ENCODE results near the gene TNRC18.
"Not testable (repeated sequence)": the region's sequence is repeated elsewhere in the genome, so short reads cannot be mapped to it uniquely, and the experiment has no call there.

Gene TNRC18

GRCh38 chr7:5320802-5321396, 102.7 kb downstream of the TNRC18 start:
- no peak for DNase-seq (ENCODE audit: low read depth in 2 of 2)

GRCh38 chr7:5320391-5320790, 103.2 kb downstream of the TNRC18 start:
- no peak for DNase-seq (ENCODE audit: low read depth in 2 of 2)

- DNase-seq (ENCODE audit: low read depth in 2 of 2) = not testable (repeated sequence)
Measured at GRCh38 chr7:5318613-5319012, 105.0 kb downstream of the TNRC18 start.

DNA sequence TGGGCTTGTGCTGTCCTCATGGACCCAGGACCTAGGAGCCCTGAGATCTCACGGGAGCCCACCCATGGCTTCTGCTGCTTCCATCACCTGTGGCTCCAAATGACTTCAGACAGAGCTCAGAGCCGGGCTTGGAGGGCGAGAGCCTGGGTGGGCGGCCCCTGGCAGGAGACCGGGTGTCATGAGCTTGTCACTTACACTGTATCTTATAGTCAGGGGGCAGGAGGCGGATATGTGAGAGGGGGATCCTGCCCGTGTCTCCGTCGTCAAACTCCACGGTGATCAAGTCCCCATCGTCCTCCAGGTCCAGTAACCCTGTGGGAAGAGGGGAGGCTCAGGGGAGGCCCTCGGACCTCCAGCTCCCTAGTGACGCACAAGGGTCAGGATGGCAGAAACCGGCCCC, 107.9 kb downstream of the TNRC18 start:
- no peak for DNase-seq (ENCODE audit: low read depth in 2 of 2)

DNA sequence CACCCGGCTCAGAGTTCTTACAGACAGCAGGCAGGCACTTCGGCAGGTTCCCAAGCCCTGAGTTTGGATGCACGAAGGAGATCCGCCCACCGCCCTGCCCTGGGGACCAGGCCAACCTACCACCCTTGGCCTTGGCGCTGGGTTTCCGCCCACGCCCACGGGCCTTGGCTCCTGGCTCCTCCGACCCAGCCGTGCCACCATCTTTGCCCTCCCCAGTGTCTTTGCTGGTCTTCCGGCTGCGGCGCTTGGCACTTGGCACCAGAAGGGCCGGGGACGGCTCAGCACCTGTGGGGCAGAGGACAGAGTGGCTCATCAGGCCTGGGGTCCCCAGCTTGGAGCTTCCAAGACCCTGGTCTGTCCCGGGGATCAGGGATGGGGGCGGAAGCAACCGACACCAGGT, 108.8 kb downstream of the TNRC18 start:
- DNase-seq (ENCODE audit: low read depth in 2 of 2) = no peak

DNA sequence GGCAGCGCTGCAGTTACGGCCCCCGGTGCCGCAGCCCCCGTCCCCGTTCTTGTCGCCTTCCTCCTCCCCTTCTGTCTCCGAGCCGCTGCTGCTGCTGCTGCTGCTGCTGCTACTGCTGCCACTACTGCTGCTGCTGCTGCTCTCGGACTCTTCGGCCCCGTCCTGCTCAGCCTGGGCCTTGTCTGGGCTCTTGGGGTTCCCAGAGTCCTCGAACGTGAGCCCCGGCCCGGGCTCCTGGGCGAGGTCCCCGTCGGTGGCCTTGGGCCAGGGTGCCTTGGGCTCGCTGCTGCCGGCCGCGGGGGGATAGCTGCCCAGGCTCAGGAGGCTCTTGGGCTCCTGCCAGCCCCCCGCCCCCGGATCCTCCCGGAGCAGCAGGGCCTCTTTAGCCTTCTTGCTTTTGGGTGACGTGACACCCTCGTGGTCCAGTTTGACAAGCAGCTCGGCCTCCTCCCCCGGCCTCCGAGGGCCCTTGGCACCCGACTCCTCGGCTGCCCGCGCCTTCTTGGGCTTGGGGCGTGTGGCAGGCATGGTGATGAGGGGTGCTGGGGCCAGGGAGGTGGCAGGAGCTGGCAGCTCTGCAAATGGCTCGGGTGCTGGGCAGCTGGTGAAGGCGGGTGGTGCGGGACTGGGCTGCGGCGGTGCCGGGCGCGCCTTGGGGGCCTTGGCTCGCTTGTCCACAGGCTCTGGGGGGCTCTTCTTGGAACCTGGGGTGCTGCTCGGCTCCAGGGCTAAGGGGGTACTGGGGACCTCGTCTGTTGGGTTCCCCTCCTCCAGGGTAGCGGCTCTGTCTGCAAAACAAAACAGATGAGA, 110.4 kb downstream of the TNRC18 start:
- DNase-seq (ENCODE audit: low read depth in 2 of 2) = not testable (repeated sequence)

GRCh38 chr7:5312276-5313070, 111.2 kb downstream of the TNRC18 start:
- DNase-seq (ENCODE audit: low read depth in 2 of 2) = not testable (repeated sequence)

DNA sequence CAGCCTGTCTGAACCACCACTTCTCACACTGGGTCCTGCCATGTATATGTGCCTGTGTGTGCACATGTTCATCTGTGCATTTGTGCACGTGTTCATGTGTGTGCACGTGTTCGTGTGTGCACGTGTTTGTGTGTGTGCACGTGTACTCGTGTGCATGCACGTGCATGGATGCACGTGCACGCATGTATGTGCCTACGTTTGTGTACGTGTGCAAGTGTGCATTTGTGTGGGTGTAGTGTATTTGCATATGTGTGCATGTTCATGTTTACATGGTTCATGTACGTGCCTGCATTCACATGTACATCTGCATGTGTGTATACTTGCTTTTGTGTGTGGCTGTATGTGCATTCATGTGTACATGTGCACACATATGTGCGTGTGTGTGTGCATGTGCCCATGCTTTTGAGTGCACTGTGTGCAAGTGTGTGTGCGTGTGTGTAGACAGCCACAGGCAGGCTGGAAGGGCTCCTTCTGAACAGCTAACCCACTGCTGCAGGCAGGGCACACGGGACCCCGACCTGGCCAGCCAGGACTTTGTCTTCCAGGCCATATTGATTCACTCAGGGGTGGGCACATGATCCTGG, 112.7 kb downstream of the TNRC18 start:
- DNase-seq (ENCODE audit: low read depth in 2 of 2) = no peak

GRCh38 chr7:5309146-5309545, 114.5 kb downstream of the TNRC18 start:
- DNase-seq (ENCODE audit: low read depth in 2 of 2) = no peak

DNA sequence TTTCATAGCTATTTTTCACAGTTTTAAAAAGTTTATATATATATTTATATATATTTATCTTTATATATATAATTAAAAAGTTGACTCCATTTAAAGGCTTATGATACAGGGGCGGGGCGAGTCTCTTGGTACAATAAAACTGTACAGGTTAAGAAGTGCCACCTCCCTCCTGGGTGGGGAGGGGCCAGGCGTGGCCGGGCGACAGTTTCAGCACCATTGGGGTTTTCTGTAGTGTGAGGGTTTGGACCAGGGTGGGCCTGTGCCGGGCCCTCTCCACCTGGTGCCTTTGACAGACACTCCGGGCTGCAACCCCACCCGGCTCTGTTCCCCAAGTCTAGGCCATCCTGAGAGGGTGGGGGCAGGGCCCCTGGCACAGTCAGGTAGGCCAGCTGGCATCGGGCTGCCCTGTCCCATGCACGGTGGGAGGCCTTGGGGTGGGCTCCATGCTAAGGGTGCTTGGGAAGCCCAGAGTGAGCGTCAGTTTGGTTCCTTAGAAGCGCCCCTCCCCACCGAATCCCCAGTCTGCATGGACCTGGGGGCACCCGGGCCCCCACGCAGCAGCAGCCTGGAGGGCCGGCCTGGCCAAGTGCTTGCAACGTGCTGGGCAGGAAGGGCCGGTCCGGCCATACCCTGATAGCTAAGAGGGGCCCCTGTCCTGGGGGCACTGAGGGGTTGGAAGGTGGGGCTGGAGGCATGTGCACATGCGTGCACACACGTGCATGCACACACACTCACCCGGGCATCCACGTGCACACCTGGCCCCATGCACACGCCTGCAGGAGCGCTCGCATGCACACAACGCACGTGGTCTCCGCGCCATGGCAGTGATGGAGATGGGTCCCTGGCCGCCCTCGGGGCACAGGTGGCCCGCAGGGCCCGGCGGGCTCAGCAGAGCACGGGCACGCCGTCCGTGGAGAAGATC, 116.2 kb downstream of the TNRC18 start:
- not testable (repeated sequence) for DNase-seq (ENCODE audit: low read depth in 2 of 2)

DNA sequence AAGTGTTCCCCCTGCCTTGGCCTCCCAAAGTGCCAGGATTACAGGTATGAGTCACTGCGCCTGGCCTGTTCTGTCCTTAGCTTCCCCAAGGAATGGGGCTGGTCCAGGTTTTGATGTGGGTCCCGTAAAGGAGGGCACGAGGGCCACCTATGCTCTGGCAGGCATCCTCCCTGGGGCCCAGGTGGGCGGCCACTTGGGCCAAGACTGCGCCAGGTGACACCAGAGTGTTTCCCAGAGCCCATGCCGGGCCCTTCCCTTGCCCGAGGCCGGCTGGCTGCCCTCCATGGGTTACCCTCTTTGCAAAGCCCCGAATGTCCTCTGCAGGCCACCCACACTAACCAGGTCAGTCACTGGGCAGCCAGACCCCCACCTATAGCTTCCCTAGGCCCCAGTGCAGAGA, 118.6 kb downstream of the TNRC18 start:
- not testable (repeated sequence) for DNase-seq (ENCODE audit: low read depth in 2 of 2)

DNA sequence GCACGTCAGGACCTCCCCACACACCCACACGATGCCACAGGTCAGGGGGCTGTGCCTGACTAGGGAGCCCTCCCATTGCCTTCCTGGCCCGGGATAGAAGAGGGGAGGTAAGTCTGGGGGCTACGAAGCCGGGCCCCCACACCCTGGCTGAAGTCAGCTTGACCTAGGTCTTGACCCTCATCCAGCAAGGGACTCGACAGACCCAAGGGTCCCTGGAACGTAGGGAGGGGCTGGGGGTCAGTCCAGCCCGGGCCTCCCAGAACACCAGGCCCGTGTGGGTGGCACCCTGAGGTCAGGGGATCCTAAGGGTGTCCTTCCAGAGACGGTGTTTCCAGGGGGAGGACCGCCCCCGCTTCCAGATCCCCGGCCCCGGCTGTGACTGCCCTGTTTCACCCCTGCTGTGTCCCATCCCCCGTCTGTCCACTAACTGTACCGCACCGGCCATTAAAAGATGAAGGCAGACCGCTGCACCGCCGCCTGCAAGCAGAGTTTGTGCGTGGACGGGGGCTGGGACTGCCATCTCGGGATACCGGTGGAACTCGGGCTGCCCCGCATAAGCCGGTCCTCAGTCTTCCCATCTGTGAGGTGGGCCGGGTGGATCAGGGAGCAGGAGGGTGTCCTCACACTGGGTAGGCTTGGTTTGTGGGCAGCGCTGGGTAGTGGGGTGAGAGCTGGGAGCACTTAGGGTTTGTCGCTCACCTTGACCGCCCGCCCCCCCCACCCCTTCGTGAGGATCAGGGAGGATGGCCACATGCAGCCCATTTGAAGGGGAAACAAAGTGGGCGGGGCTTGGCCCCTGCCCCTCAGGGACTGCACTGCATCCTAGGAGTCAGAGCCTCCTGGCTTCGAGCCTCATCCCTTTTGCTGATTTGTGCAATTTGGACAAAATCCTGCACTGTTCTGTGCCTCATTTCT, 119.8 kb downstream of the TNRC18 start:
- DNase-seq (ENCODE audit: low read depth in 2 of 2) = no peak

DNA sequence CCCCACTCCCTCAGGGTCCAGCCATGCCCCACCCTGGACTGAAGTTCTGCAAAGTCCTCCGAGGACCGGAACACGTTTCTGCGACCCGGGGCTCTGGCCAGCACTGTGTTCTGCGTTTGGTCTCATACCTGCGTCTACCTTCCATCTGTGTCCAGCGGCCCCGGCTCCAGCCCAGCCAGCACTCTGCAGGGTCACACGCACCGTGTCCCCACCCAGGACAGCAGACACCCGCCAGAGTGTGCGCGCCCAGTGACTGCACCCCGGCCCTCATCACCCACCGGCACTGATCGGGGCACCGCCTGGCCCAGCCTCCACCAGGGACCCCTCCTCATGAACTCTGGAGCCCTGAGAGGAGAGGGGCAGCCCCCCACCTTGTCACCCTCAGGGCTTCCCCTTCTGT, 120.6 kb downstream of the TNRC18 start:
- DNase-seq (ENCODE audit: low read depth in 2 of 2) = no peak

DNA sequence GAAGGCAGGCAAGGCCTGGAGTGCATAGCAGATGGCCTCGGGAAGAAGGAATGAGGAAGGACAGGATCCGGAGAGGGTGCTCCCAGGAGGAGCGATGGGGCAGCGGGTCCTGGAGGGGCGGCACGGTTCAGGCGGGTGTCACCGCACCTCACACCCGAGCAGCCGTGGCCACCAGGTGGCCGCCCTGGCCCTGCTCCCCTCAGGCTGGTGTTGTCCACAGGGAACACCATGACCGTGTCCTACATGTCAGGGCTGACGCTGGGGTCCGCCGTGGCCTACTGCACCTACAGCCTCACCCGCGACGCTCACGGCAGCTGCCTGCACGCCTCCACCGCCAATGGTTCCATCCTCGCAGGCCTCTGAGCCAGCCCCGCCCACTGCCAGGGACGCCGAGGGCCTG, 121.1 kb downstream of the TNRC18 start:
- no peak for DNase-seq (ENCODE audit: low read depth in 2 of 2)

DNA sequence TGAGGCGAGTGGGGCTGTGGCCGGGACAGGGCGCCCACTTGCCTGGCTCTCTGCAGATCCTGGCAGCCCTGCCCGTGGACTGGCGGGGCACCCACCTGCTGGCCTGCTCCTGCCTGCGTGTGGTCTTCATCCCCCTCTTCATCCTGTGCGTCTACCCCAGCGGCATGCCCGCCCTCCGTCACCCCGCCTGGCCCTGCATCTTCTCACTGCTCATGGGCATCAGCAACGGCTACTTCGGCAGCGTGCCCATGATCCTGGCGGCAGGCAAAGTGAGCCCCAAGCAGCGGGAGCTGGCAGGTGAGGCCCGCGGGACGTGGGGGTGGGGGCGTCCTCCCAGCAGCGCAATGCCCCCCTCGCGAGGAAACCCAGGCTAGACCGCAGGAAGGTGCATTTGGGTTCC, 123.3 kb downstream of the TNRC18 start:
- no peak for DNase-seq (ENCODE audit: low read depth in 2 of 2)

GRCh38 chr7:5296611-5297226, 126.9 kb downstream of the TNRC18 start:
- no peak for DNase-seq (ENCODE audit: low read depth in 2 of 2)

DNA sequence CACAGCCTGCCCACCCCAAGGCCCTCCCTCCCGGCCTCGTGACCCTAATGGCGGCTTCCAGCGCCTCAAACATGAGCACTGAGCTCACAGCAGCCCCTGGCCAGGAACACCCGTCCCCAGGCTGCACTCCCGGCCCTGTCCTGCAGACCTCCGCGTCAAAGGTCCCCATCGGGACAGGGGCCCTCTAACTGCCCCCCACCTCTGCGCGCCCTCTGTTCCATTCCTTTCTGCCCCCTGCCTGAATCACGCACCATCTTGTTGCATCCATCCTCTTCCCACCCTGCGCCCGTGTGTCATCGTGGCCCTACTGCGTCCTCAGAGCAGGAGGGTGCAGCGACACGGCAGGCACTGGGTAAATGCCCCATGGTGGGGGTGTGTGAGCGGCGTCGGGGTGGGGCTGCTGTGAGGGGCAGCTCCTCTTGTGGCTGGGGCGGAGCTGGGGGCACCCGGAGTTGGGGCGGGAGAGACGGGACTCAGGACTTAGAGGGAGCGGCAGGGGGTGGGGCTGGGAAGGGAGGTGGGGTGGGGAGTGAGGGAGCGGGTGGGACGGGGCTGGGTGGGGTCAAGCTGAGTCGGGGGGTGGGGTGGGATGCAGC, 127.5 kb downstream of the TNRC18 start:
- no peak for DNase-seq (ENCODE audit: low read depth in 2 of 2)

DNA sequence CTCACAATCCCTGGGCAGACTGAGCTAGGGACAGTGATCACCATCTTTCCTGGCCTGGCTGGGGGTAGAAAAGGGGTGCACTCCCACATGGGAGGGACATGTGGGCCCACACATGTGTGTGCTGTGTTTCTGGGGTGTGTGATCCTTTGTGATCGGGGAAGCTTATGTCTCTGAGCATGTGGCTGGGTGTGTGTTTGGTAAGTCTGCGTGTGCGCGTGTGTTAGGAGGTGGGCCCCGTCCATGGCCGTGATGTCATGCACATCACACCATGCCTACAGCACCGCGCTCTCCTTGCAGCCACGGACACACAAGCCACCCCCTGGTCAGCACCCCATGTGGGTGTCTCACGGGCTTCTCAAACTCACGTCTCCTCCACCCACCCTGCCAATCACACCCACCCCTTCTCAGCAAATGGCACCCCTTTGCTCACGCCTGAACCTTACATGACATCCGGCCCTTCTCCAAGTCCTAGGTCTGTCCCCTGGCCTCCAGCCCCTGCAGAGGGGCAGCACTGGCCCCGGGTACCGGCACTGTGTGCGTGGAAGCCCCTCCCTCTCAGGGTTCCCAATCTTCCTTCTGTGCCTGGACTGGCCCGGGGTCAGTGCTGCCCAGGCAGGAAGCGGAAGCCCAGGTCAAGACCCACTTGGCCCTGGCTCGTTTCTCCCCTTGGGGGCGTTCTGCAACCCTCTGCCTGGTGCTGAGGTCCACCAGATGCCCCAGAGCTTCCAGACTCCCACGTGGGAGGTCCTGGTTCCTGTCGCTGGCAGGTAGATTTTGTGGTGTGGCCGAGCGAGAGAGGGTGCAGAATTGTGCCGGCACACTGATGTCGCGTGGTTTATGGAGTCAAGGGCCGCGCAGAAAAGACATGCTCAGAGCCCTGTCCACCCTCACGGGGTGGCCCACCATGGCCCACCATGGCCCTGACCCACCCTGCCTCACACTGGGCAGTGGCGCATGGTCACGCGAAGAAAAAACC, 128.3 kb downstream of the TNRC18 start:
- no peak for DNase-seq (ENCODE audit: low read depth in 2 of 2)
